B cell (primary cell): Measurements from ENCODE around the gene RAPH1. TPM values are rescaled to one million over a fixed set of nuclear protein-coding genes. Genes with fewer than 3 reads are reported as not detected.
"Not testable (repeated sequence)": the region's sequence is repeated elsewhere in the genome, so short reads cannot be mapped to it uniquely, and the experiment has no call there.

Experiments used
- ATAC-seq: fragments of 200-7000 bp; cut with Tn5 transposase; one replicate; pipeline ENCODE4 v1.10.0; 2021; ENCODE audit warnings: low read depth, mild to moderate bottlenecking, moderate number of reproducible peaks, moderate library complexity
- CTCF ChIA-PET: fragments of 350-600 bp; sonication (Branson Sonifier 250); formaldehyde crosslinking; loops from one replicate; lab custom pipeline; 2021; ENCODE audit warnings: antibody characterized with exemption, inconsistent platforms; lab: Charles Lee
- POLR2A ChIA-PET: fragments of 350-600 bp; sonication (Branson Sonifier 250); formaldehyde crosslinking; loops from one replicate; lab custom pipeline; 2021; ENCODE audit warnings: antibody characterized with exemption; lab: Charles Lee
- DNase-seq: peaks from one replicate; pipeline ENCODE4 v3.0.0; 2013
- H2AFZ ChIP-seq: 2 replicates; pipeline ENCODE4 v1.6.1; 2012; ENCODE audit warnings: mild to moderate bottlenecking, low read depth, low read length; ENCODE audit not compliant: insufficient read depth, poor library complexity, severe bottlenecking
- H3K27ac ChIP-seq, 2 donors: 1 replicate in 1 of 2; 2 replicates in 1 of 2; pipeline ENCODE4 v1.5.1; 2012 to 2013; ENCODE audit warnings: low read length in 2 of 2, mild to moderate bottlenecking in 2 of 2, moderate library complexity in 1 of 2
- H3K27me3 ChIP-seq, 4 experiments: fragments of 200-600 bp in 1 of 4; sonication (generic) in 1 of 4; replicated peaks in 1 of 4; 1 replicate in 2 of 4; 2 replicates in 2 of 4; pipeline versions ENCODE4 v1.6.1 to v1.7.0; 2013 to 2016; ENCODE audit warnings: low read length in 3 of 4, mild to moderate bottlenecking in 2 of 4, mixed read lengths in 1 of 4, moderate library complexity in 1 of 4; ENCODE audit not compliant: insufficient read depth in 4 of 4, control insufficient read depth in 3 of 4; ENCODE audit errors: control extremely low read depth in 1 of 4
- H3K36me3 ChIP-seq, 2 experiments: replicated peaks in 1 of 2; 1 replicate in 1 of 2; 2 replicates in 1 of 2; pipeline versions ENCODE4 v1.6.1 to v1.7.1; 2013; ENCODE audit warnings: low read length in 1 of 2; ENCODE audit not compliant: insufficient read depth in 2 of 2, control insufficient read depth in 1 of 2; ENCODE audit errors: control extremely low read depth in 1 of 2, extremely low read depth in 1 of 2
- H3K4me1 ChIP-seq, 2 donors: fragments of 200-600 bp in 1 of 2; sonication (generic) in 1 of 2; 1 replicate in 1 of 2; 2 replicates in 1 of 2; pipeline versions ENCODE4 v1.5.1 to v1.6.1; 2013 to 2017; ENCODE audit warnings: low read length in 2 of 2; ENCODE audit not compliant: control insufficient read depth in 2 of 2, insufficient read depth in 2 of 2
- H3K4me2 ChIP-seq: replicated peaks from 2 replicates; pipeline ENCODE3; 2012; ENCODE audit warnings: mild to moderate bottlenecking, low read depth, low read length; ENCODE audit not compliant: poor library complexity, severe bottlenecking
- H3K4me3 ChIP-seq, 5 experiments: fragments of 200-600 bp in 1 of 5; sonication (generic) in 1 of 5; 1 replicate in 3 of 5; 2 replicates in 2 of 5; pipeline versions ENCODE4 v1.5.1 to v1.7.0; 2011 to 2016; ENCODE audit warnings: low read length in 4 of 5, mild to moderate bottlenecking in 4 of 5, low read depth in 2 of 5, control low read depth in 1 of 5, moderate library complexity in 1 of 5; ENCODE audit not compliant: insufficient read depth in 1 of 5; ENCODE audit errors: control extremely low read depth in 1 of 5, extremely low read depth in 1 of 5
- H3K79me2 ChIP-seq: fragments of 200-600 bp; sonication (generic); one replicate; pipeline ENCODE4 v1.6.0; 2016; ENCODE audit warnings: low read length; ENCODE audit not compliant: control insufficient read depth, insufficient read depth
- H3K9ac ChIP-seq: fragments of 200-600 bp; sonication (generic); 2 replicates; pipeline ENCODE4 v1.6.1; 2017; ENCODE audit warnings: mild to moderate bottlenecking, low read length, moderate library complexity
- H3K9me3 ChIP-seq, 3 donors: one replicate each; pipeline versions ENCODE4 v1.6.1 to v1.7.1; 2013; ENCODE audit warnings: low read length in 2 of 3; ENCODE audit not compliant: control insufficient read depth in 2 of 3, insufficient read depth in 1 of 3; ENCODE audit errors: control extremely low read depth in 1 of 3
- H4K20me1 ChIP-seq: 2 replicates; pipeline ENCODE4 v1.6.0; 2012; ENCODE audit warnings: mild to moderate bottlenecking, low read length; ENCODE audit not compliant: insufficient read depth, control insufficient read depth, poor library complexity, severe bottlenecking
- H3K27ac Mint-ChIP-seq: one replicate; pipeline ENCODE4 v1.8.0; 2021; ENCODE audit warnings: mixed read lengths
- H3K27me3 Mint-ChIP-seq: one replicate; pipeline ENCODE4 v1.8.0; 2021; ENCODE audit warnings: mixed read lengths
- H3K4me1 Mint-ChIP-seq: one replicate; pipeline ENCODE4 v1.8.0; 2021; ENCODE audit warnings: mixed read lengths
- H3K4me3 Mint-ChIP-seq: one replicate; pipeline ENCODE4 v1.8.0; 2021; ENCODE audit warnings: mixed read lengths
- H3K9me3 Mint-ChIP-seq: one replicate; pipeline ENCODE4 v1.8.0; 2022; ENCODE audit warnings: mixed read lengths; ENCODE audit not compliant: insufficient read depth
- EZH2 ChIP-seq: IDR thresholded peaks from 2 replicates; pipeline ENCODE4 v1.6.1; 2012; ENCODE audit warnings: borderline replicate concordance, low read depth, mild to moderate bottlenecking, moderate library complexity, low read length; ENCODE audit not compliant: insufficient read depth, poor library complexity, severe bottlenecking
- whole genome bisulfite sequencing: methylation state at CpG from one replicate; pipeline ENCODE4 v1.1.5; 2013; ENCODE audit warnings: missing lambda C conversion rate; ENCODE audit not compliant: insufficient coverage; 5-methylcytosine and 5-hydroxymethylcytosine counted together
- intact Hi-C: fragments of 100-400 bp; cut with micrococcal nuclease; formaldehyde crosslinking; loops from one replicate; pipeline ENCODE4 v1.10.0; 2022
- polyA plus RNA-seq: library from polyadenylated mRNA; depleted of rRNA; stranded (reverse); fragments of >200 nt; gene quantifications from 2 replicates; pipeline ENCODE4 v1.2.3, GENCODE V29; 2012
- total RNA-seq, 2 donors: library from RNA; stranded (reverse); fragments of 120-200 nt in 1 of 2; gene quantifications; 1 replicate in 1 of 2; 2 replicates in 1 of 2; pipeline versions ENCODE4 v1.2.3 to v1.2.4, GENCODE V29; 2013 to 2022
- TF ChIP-seq, protein P1 (sequence below): fragments of 200-600 bp; IDR thresholded peaks from one replicate; pipeline ENCODE4 v1.8.0; 2022; ENCODE audit warnings: antibody characterized with exemption, mild to moderate bottlenecking

Gene RAPH1
- total and polyA plus RNA-seq, 2 donors (not counting 1 experiment from before 2014, with no cell fraction given) = 0.13 TPM; not detected in 1

DNA sequence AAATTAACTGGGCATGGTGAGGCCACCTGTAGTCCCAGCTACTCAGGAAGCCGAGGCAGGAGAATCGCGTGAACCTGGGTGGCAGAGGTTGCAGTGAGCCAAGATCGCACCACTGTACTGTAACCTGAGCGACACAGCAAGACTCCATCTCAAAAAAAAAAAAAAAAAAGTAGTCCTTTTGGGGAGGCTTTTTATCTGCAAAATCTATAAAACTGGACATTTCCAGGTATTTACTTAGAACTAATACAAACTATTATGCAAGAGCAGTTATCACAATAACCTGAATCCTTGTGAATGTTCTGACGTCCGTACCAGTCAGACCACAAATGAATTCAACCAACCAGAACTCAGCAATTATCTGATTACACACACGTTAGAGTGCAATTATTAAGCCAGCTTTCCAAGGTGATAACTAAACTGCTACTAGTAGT, 8.8 kb upstream of the RAPH1 start:
- intact Hi-C loops = no loop called here
- CTCF ChIA-PET = no interaction called here
- Histone ChIP-seq H3K27me3 (peaks cover 0 to 4% (median 0%) of the 10 kb centered on the region in 4 experiments), H3K27ac (no peak overlapping the region), H3K36me3 (no peaks in the 10 kb centered on the region), H3K9ac (no peak overlapping the region), H3K4me2 (no peak overlapping the region), H3K4me3 (no peak overlapping the region), H3K79me2 (no peaks in the 10 kb centered on the region), H2AFZ (no peak overlapping the region), H4K20me1 (no peaks in the 10 kb centered on the region), H3K4me1 (no peaks in the 10 kb centered on the region), H3K9me3 (peaks cover 0 to 2% (median 0%) of the 10 kb centered on the region in 3 donors)
- 100% methylated on average over 1 of the region's 8 CpGs for WGBS
- no peak for ATAC-seq
- Mint-ChIP-seq H3K9me3 (no peaks in the 10 kb centered on the region), H3K4me1 (no peaks in the 10 kb centered on the region), H3K4me3 (no peak overlapping the region), H3K27me3 (peaks cover 24% of the 10 kb centered on the region), H3K27ac (no peak overlapping the region)
- DNase-seq = no peak
- POLR2A ChIA-PET = no interaction called here
- TF ChIP-seq, protein P1, sequence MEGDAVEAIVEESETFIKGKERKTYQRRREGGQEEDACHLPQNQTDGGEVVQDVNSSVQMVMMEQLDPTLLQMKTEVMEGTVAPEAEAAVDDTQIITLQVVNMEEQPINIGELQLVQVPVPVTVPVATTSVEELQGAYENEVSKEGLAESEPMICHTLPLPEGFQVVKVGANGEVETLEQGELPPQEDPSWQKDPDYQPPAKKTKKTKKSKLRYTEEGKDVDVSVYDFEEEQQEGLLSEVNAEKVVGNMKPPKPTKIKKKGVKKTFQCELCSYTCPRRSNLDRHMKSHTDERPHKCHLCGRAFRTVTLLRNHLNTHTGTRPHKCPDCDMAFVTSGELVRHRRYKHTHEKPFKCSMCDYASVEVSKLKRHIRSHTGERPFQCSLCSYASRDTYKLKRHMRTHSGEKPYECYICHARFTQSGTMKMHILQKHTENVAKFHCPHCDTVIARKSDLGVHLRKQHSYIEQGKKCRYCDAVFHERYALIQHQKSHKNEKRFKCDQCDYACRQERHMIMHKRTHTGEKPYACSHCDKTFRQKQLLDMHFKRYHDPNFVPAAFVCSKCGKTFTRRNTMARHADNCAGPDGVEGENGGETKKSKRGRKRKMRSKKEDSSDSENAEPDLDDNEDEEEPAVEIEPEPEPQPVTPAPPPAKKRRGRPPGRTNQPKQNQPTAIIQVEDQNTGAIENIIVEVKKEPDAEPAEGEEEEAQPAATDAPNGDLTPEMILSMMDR = no peak
- no peak for TF ChIP-seq EZH2

DNA sequence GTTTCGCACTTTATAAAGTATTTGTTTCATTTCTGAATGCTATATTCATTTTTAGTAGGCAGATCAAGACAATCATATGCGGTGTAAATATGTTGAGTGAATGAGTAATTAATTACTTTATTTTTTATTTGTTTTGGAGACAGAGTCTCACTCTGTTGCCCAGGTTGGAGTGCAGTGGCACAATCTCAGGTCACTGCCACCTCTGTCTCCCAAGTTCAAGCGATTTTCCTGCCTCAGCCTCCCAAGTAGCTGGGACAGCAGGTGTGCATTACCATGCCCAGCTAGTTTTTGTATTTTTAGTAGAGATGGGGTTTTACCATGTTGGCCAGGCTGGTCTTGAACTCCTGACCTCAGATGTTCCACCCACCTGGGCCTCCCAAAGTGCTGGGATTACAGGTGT, 5.5 kb upstream of the RAPH1 start:
- H3K4me1 Mint-ChIP-seq, H3K9me3 Mint-ChIP-seq, H3K9ac ChIP-seq, ATAC-seq, POLR2A ChIA-PET, H2AFZ ChIP-seq, H3K9me3 ChIP-seq, DNase-seq, H3K36me3 ChIP-seq, intact Hi-C loops, H3K4me3 Mint-ChIP-seq, H3K4me3 ChIP-seq, H3K4me1 ChIP-seq, H3K79me2 ChIP-seq, H3K27ac ChIP-seq, H4K20me1 ChIP-seq, H3K4me2 ChIP-seq, CTCF ChIA-PET, H3K27ac Mint-ChIP-seq: not testable (repeated sequence)
- WGBS = 100% methylated on average over 1 of the region's 3 CpGs
- peaks cover 0 to 15% (median 10%) of the 10 kb centered on the region in 4 experiments for H3K27me3 ChIP-seq
- peaks cover 48% of the 10 kb centered on the region for H3K27me3 Mint-ChIP-seq

DNA sequence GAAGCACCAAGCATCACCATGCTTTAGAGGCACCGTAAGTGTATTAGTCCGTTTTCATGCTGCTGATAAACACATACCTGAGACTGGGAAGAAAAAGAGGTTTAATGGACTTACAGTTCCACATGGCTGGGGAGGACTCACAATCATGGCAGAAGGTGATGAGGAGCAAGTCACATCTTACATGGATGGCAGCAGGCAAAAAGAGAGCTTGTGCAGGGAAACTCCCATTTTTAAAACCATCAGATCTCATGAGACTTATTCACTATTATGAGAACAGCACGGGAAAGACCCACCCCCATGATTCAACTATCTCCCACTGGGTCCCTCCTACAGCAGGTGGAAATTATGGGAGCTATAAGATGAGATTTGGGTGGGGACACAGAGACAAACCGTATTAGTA, 3.1 kb upstream of the RAPH1 start:
- WGBS = 100% methylated on average over 1 of the region's 4 CpGs
- intact Hi-C loops, DNase-seq, ATAC-seq, H3K79me2 ChIP-seq, H3K27ac Mint-ChIP-seq, H3K27ac ChIP-seq, H3K9ac ChIP-seq, H3K9me3 Mint-ChIP-seq, H2AFZ ChIP-seq, POLR2A ChIA-PET, H3K36me3 ChIP-seq, H3K4me2 ChIP-seq, CTCF ChIA-PET, H3K4me3 ChIP-seq, H3K4me3 Mint-ChIP-seq, H4K20me1 ChIP-seq: not testable (repeated sequence)
- Histone ChIP-seq H3K27me3 (peaks cover 0 to 33% (median 21%) of the 10 kb centered on the region in 4 experiments), H3K4me1 (peaks cover 14 to 21% of the 10 kb centered on the region in 2 donors), H3K9me3 (peaks cover 5 to 13% (median 7%) of the 10 kb centered on the region in 3 donors)
- Mint-ChIP-seq H3K4me1 (peaks cover 19% of the 10 kb centered on the region), H3K27me3 (peaks cover 53% of the 10 kb centered on the region)
